ENCODE measurements around the gene HSP90AB1.

DNA sequence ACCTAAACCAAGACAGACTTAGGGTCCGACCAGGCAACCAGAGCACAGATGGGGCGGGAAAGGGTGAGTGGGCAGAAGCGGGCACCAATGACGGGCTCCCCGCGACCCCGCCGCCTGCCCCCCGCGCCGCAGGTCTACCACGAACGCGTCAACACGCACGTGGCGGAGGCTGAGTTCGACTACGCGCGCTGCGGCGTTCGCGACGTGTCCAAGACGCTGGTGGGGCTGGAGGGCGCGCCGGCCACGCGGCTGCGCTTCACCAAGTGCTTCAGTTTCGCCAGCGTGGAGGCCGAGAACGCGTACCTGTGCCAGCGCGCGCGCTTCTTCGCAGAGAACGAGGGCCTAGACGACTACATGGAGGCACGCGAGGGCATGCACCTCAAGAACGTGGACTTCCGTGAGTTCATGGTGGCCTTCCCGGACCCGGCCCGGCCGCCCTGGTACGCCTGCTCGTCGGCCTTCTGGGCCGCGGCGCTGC, 28.4 kb downstream of the HSP90AB1 start:
- TF ChIP-seq CTCF (IDR thresholded peaks at IDR 0.05; ENCODE audit: low read depth, low read length, poor library complexity, severe bottlenecking) (no peak), EZH2phosphoT487 (IDR thresholded peaks at IDR 0.05; ENCODE audit: borderline replicate concordance, low read length) (no peak)
